HG03442 (cell line): ENCODE results near the gene FOXQ1.

Experiments
- ATAC-seq: cut with Tn5 transposase; IDR thresholded peaks from one replicate; pipeline ENCODE4 v1.9.1; 2021; ENCODE audit warnings: mild to moderate bottlenecking, moderate library complexity; ENCODE audit not compliant: unreplicated experiment

FOXQ1 gene

DNA sequence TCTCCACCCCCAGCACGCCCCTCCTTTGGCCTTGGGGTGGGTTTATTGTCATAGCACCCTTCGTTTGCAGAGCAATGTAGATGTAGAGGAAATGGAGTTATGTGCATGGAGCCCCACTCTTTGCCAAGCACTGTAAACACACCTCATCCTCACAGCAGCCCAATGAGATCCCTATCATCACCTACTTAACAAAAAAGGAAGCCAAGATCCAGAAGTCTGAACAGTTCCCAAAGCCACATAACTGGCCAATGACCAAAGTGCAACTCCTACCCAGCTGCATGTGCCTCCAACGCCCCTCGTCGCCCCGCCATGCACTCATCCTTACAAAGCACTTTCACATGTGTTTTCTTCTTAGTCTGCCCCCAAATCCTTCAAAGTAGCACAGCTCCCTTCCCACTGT is 21.8 kb upstream of the FOXQ1 start:
- ATAC-seq: no peak

DNA sequence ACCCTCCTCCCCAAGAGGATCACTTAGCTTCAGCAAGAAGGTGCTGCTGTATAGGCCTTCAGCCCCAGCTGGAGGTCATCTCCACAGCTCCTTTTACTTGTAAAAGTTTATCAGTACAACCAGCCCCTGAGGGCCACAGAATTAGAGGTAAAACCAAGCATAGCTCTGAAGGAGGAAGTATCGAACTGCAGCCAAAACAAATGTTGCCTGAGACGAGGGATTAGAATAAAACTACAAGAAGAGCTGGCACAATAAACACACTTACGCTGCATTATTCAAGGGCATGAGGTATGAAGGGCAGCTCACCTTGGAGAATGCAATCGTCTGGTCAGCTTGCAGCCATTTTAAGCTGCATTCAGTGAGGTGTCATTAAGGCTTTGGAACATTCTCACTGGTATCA is 21.1 kb upstream of the FOXQ1 start:
- no peak for ATAC-seq

- no peak for ATAC-seq
These were observed 20.5 kb upstream of the FOXQ1 start for GRCh38 chr6:1291381-1291780.

DNA sequence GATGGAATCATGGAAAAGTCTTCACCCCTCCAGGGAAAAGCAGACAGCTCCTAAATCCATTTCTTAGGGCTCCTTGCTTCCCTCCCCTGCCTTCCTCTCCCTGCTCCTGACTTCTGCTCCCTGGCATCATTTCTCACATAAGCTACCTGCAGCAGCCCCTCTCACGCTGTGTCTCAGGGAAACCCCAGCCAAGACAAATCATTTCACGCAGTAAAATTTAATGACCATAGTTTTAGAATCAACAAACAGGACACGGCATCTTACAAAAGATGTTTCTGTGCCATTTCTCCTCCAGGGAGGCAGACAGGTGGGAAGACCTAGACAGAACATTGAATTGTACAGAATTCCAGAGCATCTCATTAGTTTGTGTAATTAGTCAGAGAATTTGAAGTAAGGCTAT is 16.5 kb upstream of the FOXQ1 start:
- ATAC-seq: no peak

DNA sequence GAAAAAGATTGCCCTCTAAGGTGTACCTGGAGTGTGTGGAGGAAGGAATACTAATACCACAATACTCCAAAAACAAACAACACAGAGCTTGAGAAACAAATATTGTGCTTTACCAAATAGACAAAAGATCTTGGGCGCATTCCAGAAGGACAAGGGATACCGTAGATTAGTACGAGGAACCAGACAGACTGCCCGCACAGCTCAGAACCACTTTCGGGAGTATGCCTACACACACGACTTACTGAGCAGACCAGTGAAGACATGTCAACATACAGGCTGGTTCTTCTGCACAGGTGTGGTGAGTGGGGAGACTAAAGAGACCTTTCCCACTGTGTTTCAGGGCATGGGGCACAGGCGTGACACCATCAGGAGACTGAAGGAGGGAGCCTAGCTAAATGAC is 15.8 kb upstream of the FOXQ1 start:
- ATAC-seq: no peak

- no peak for ATAC-seq
These were observed 15.4 kb upstream of the FOXQ1 start for GRCh38 chr6:1296542-1296941.

- no peak for ATAC-seq
These were observed 14.2 kb upstream of the FOXQ1 start for GRCh38 chr6:1297746-1298145.

GRCh38 chr6:1298768-1299167 is 13.1 kb upstream of the FOXQ1 start:
- ATAC-seq: no peak

DNA sequence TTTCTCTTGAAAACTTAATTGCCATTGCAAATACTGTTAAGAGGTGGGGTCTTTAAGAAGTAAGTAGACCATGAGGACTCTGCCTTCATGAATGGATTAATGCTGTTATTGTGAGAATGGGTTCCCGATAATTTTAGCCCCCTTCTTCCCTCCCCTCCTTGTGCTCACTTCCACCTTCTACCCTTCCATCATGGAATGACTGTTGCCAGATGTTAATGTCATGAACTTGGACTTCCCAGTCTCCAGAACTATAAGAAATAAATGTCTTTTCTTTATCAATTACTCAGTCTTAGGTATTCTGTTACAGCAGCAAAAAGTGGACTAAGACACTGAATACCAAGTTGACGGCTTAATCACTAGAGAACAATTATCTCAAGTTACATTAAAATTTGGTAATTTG is 5.8 kb upstream of the FOXQ1 start:
- no peak for ATAC-seq

GRCh38 chr6:1309366-1309765 is 2.5 kb upstream of the FOXQ1 start:
- no peak for ATAC-seq

GRCh38 chr6:1310628-1311399 is 1.1 kb upstream of the FOXQ1 start:
- ATAC-seq: no peak

DNA sequence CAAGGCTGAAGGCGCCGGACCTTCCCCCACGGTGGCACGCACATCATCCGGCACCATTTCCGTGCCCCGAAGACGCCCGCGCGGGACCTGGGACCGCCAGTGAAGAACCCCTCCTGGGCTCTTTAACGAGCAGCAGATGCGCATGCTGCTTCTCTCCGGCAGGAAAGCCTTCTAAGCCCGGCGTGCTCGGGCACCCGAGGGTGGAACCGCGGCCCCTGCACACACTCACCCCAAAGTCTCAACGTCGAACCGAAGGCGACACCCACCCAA is 240 bp downstream of the FOXQ1 start:
- ATAC-seq: no peak

GRCh38 chr6:1312473-1313367 is 822 bp downstream of the FOXQ1 start:
- no peak for ATAC-seq

GRCh38 chr6:1313384-1313766 is 1.5 kb downstream of the FOXQ1 start:
- ATAC-seq: no peak

GRCh38 chr6:1313767-1314503 is 2.0 kb downstream of the FOXQ1 start:
- ATAC-seq: no peak

- no peak for ATAC-seq
These were observed 2.7 kb downstream of the FOXQ1 start for GRCh38 chr6:1314617-1315016.

DNA sequence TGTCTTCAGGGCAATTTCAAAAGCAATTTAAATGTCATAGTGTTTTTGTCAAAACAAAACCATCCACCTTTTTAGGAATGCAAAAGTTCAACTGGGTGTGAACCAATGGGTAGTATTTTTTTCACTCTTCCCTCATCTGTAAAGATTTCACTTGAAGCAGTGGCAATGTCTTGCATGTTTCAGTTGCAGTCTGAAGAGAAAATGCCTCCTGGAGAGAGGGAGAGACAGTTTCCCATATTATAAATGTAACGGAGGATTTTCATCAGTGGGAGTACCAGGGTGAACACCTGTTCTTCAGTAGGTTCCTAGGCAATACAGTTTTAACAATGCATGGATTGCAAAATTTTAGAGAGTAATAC is 3.3 kb downstream of the FOXQ1 start:
- ATAC-seq: no peak

GRCh38 chr6:1315560-1316386 is 3.9 kb downstream of the FOXQ1 start:
- ATAC-seq: no peak

- ATAC-seq: no peak
These were observed 4.6 kb downstream of the FOXQ1 start for GRCh38 chr6:1316489-1316971.

GRCh38 chr6:1317302-1317815 is 5.5 kb downstream of the FOXQ1 start:
- ATAC-seq: no peak

- ATAC-seq: no peak
These were observed 6.1 kb downstream of the FOXQ1 start for GRCh38 chr6:1318036-1318435.
